ENCODE data around the gene VANGL1. TPM values are rescaled to one million over a fixed set of nuclear protein-coding genes. Genes with fewer than 3 reads are reported as not detected.

The VANGL1 gene
- total and polyA plus RNA-seq, 2 of the 13 experiments (the other 11 are each of a cell fraction or from before 2014, with no cell fraction given): 5.3 to 9.4 TPM

- no peak for TF ChIP-seq FOXO4 (CRISPR knock-in tag; conservative IDR thresholded peaks at IDR 0.05)
- no peak for TF ChIP-seq ZNF709 (CRISPR knock-in tag; IDR thresholded peaks at IDR 0.05)
- no peak for TF ChIP-seq MIXL1 (CRISPR knock-in tag; IDR thresholded peaks at IDR 0.05)
- no peak for TF ChIP-seq ZXDC (CRISPR knock-in tag; IDR thresholded peaks at IDR 0.05)
- TF ChIP-seq ZEB1 (IDR thresholded peaks at IDR 0.05; ENCODE audit: insufficient replicate concordance, low read depth): no peak
- TF ChIP-seq NFIC (IDR thresholded peaks at IDR 0.05; ENCODE audit: low read length): no peak
Measured at GRCh38 chr1:115676498-115677181, 34.9 kb downstream of the VANGL1 start (continued).

GRCh38 chr1:115677182-115677555 is 35.4 kb downstream of the VANGL1 start:
- in situ Hi-C loops (cut with HindIII; ENCODE audit: extremely low pct_ligation_motif_present, low pct_unique_long_range_greater_than_20kb): no loop called here
- Histone ChIP-seq H3K9me3 (ENCODE audit: low read length) (no peaks in the 10 kb centered on the region), H3K4me2 (ENCODE audit: low read depth, low read length) (no peak overlapping the region), H4K20me1 (ENCODE audit: insufficient read depth, low read length) (no peaks in the 10 kb centered on the region), H3K36me3 (replicated peaks in 1 of 2; ENCODE audit: control insufficient read depth in 1 of 2, insufficient read depth in 2 of 2, low read length in 2 of 2) (peaks cover 0 to 8% of the 10 kb centered on the region in 2 experiments; a peak in 4 of 5 replicates), H3K79me2 (ENCODE audit: insufficient read depth, low read length) (no peaks in the 10 kb centered on the region), H2AFZ (ENCODE audit: low read length) (no peak overlapping the region), H3K27ac (ENCODE audit: extremely low read length, insufficient read depth, low read length) (no peak overlapping the region), H3K4me1 (ENCODE audit: insufficient read depth, low read length) (no peaks in the 10 kb centered on the region), H3K27me3 (ENCODE audit: control insufficient read depth in 1 of 2, insufficient read depth in 2 of 2, low read length in 2 of 2) (no peaks in the 10 kb centered on the region), H3K4me3 (replicated peaks in 1 of 3; ENCODE audit: insufficient read depth in 1 of 3, low read depth in 2 of 3, low read length in 3 of 3) (no peak overlapping the region), H3K9ac (ENCODE audit: insufficient read depth, low read depth, low read length) (no peak overlapping the region)
- no peak for DNase-seq (ENCODE audit: low spot score)
- no peak for FAIRE-seq
- no TSS peak for BruUV-seq (replicated peaks)
- ChIA-PET CTCF (ENCODE audit: low intra/inter-chr PET ratio, low total read pairs) (interaction anchor here (1.3 kb wide), 1 partner anchor 69 kb away, joined by 5 read pairs; no protein-coding TSS in a partner anchor), POLR2A (no interaction called here)
- ATAC-seq: no peak
- intact Hi-C loops (cut with micrococcal nuclease; ENCODE audit: unreplicated experiment): no loop called here
- 93% methylated on average over 3 of the region's 3 CpGs for whole genome bisulfite sequencing (ENCODE audit: low lambda C conversion rate)
- TF ChIP-seq ZFP37 (CRISPR knock-in tag; IDR thresholded peaks at IDR 0.05; ENCODE audit: borderline replicate concordance): no peak
- TF ChIP-seq SP4 (CRISPR knock-in tag; IDR thresholded peaks at IDR 0.05): no peak
- no peak for TF ChIP-seq HOMEZ (CRISPR knock-in tag; IDR thresholded peaks at IDR 0.05; ENCODE audit: low read depth)
- TF ChIP-seq NR1H2 (CRISPR knock-in tag; IDR thresholded peaks at IDR 0.05; ENCODE audit: borderline replicate concordance, low read depth): no peak
- no peak for TF ChIP-seq ZNF567 (CRISPR knock-in tag; IDR thresholded peaks at IDR 0.05; ENCODE audit: borderline replicate concordance)
- TF ChIP-seq TOE1 (CRISPR knock-in tag; IDR thresholded peaks at IDR 0.05): no peak
- no peak for TF ChIP-seq ZNF414 (CRISPR knock-in tag; IDR thresholded peaks at IDR 0.05)
- TF ChIP-seq THAP8 (CRISPR knock-in tag; IDR thresholded peaks at IDR 0.05; ENCODE audit: borderline replicate concordance): no peak
- no peak for TF ChIP-seq BORCS8-MEF2B (CRISPR knock-in tag; IDR thresholded peaks at IDR 0.05)
- no peak for TF ChIP-seq ZNF124 (CRISPR knock-in tag; IDR thresholded peaks at IDR 0.05)
- TF ChIP-seq ZFYVE20 (CRISPR knock-in tag; IDR thresholded peaks at IDR 0.05; ENCODE audit: borderline replicate concordance, low read depth): no peak
